NT2/D1 (cell line): ENCODE measurements around the gene EFNA3.

Experiments used
- DNase-seq: peaks from one replicate; pipeline ENCODE4 v3.0.0-alpha.2; 2011; ENCODE audit warnings: low read depth, low spot score
- H3K27me3 ChIP-seq: 2 replicates; pipeline ENCODE4 v1.6.0; 2011; ENCODE audit warnings: mild to moderate bottlenecking; ENCODE audit not compliant: insufficient read length, insufficient read depth
- H3K36me3 ChIP-seq: 2 replicates; pipeline ENCODE4 v1.6.1; 2011; ENCODE audit warnings: mild to moderate bottlenecking, low read length, mixed read lengths; ENCODE audit not compliant: insufficient read depth, insufficient read length
- H3K4me1 ChIP-seq: 2 replicates; pipeline ENCODE4 v1.5.1; 2011; ENCODE audit not compliant: insufficient read depth, insufficient read length
- H3K4me3 ChIP-seq: 2 replicates; pipeline ENCODE4 v1.5.1; 2011; ENCODE audit warnings: low read depth; ENCODE audit not compliant: insufficient read length
- H3K9ac ChIP-seq: 2 replicates; pipeline ENCODE4 v1.6.0; 2011; ENCODE audit warnings: low read depth; ENCODE audit not compliant: insufficient read length
- H3K9me3 ChIP-seq: 2 replicates; pipeline ENCODE4 v1.5.1; 2011; ENCODE audit warnings: mild to moderate bottlenecking, low read length; ENCODE audit not compliant: insufficient read depth
- SUZ12 ChIP-seq: IDR thresholded peaks from 2 replicates; pipeline ENCODE4 v1.6.1; 2011; ENCODE audit not compliant: insufficient read length, insufficient read depth; ENCODE audit errors: extremely low read depth
- YY1 ChIP-seq: IDR thresholded peaks from 2 replicates; pipeline ENCODE4 v1.6.1; 2011; ENCODE audit not compliant: insufficient read length, insufficient read depth
- ZNF274 ChIP-seq: IDR thresholded peaks from 2 replicates; pipeline ENCODE4 v1.6.1; 2011; ENCODE audit warnings: mild to moderate bottlenecking, low read depth, low read length

Gene EFNA3

GRCh38 chr1:155103325-155103724 is 24.7 kb downstream of the EFNA3 start:
- Histone ChIP-seq H3K36me3 (no peaks in the 10 kb centered on the region), H3K4me3 (no peak overlapping the region), H3K9ac (no peak overlapping the region), H3K4me1 (peaks cover 2% of the 10 kb centered on the region), H3K9me3 (no peaks in the 10 kb centered on the region), H3K27me3 (no peaks in the 10 kb centered on the region)
- TF ChIP-seq ZNF274 (no peak), SUZ12 (no peak), YY1 (no peak)
- no peak for DNase-seq

- Histone ChIP-seq H3K36me3 (no peaks in the 10 kb centered on the region), H3K9me3 (no peaks in the 10 kb centered on the region), H3K27me3 (no peaks in the 10 kb centered on the region), H3K4me3 (no peak overlapping the region), H3K4me1 (peaks cover 2% of the 10 kb centered on the region), H3K9ac (no peak overlapping the region)
- no peak for DNase-seq
- TF ChIP-seq SUZ12 (no peak), ZNF274 (no peak), YY1 (no peak)
These were observed 26.2 kb downstream of the EFNA3 start for GRCh38 chr1:155104605-155105534.

GRCh38 chr1:155105604-155106011 is 27.0 kb downstream of the EFNA3 start:
- Histone ChIP-seq H3K4me1 (peaks cover 2% of the 10 kb centered on the region), H3K9me3 (no peaks in the 10 kb centered on the region), H3K4me3 (no peak overlapping the region), H3K27me3 (no peaks in the 10 kb centered on the region), H3K9ac (no peak overlapping the region), H3K36me3 (no peaks in the 10 kb centered on the region)
- TF ChIP-seq SUZ12 = no peak
- TF ChIP-seq YY1 = no peak
- TF ChIP-seq ZNF274 = no peak
- DNase-seq = no peak

GRCh38 chr1:155106862-155107261 is 28.2 kb downstream of the EFNA3 start:
- H3K36me3 ChIP-seq = no peaks in the 10 kb centered on the region
- TF ChIP-seq SUZ12 = no peak
- no peak for TF ChIP-seq ZNF274
- TF ChIP-seq YY1 = no peak
- H3K4me1 ChIP-seq = peaks cover 5% of the 10 kb centered on the region
- H3K27me3 ChIP-seq = no peaks in the 10 kb centered on the region
- H3K9me3 ChIP-seq = no peaks in the 10 kb centered on the region
- no peak overlapping the region for H3K4me3 ChIP-seq
- H3K9ac ChIP-seq = no peak overlapping the region
- DNase-seq = no peak

- no peak for DNase-seq
- no peaks in the 10 kb centered on the region for H3K9me3 ChIP-seq
- H3K4me3 ChIP-seq = no peak overlapping the region
- H3K9ac ChIP-seq = no peak overlapping the region
- H3K4me1 ChIP-seq = peaks cover 9% of the 10 kb centered on the region
- TF ChIP-seq SUZ12 = no peak
- TF ChIP-seq ZNF274 = no peak
- TF ChIP-seq YY1 = no peak
- no peaks in the 10 kb centered on the region for H3K27me3 ChIP-seq
- no peaks in the 10 kb centered on the region for H3K36me3 ChIP-seq
These were observed 28.9 kb downstream of the EFNA3 start for GRCh38 chr1:155107309-155108264.

GRCh38 chr1:155108296-155108695 is 29.7 kb downstream of the EFNA3 start:
- TF ChIP-seq YY1 (no peak), SUZ12 (no peak), ZNF274 (no peak)
- H3K4me1 ChIP-seq = peaks cover 9% of the 10 kb centered on the region
- H3K27me3 ChIP-seq = no peaks in the 10 kb centered on the region
- H3K4me3 ChIP-seq = no peak overlapping the region
- no peaks in the 10 kb centered on the region for H3K9me3 ChIP-seq
- no peaks in the 10 kb centered on the region for H3K36me3 ChIP-seq
- DNase-seq = no peak
- no peak overlapping the region for H3K9ac ChIP-seq
